Measurements from ENCODE around the gene PICK1. TPM values are rescaled to one million over a fixed set of nuclear protein-coding genes. Genes with fewer than 3 reads are reported as not detected.
A peak's percentile ranks its signal among the peaks of the same experiment; 100 is the strongest.

The PICK1 gene
- total and polyA plus RNA-seq, 2 of the 13 experiments (the other 11 are each of a cell fraction or from before 2014, with no cell fraction given), result 19.3 to 25.3 TPM

- TF ChIP-seq, protein P1, sequence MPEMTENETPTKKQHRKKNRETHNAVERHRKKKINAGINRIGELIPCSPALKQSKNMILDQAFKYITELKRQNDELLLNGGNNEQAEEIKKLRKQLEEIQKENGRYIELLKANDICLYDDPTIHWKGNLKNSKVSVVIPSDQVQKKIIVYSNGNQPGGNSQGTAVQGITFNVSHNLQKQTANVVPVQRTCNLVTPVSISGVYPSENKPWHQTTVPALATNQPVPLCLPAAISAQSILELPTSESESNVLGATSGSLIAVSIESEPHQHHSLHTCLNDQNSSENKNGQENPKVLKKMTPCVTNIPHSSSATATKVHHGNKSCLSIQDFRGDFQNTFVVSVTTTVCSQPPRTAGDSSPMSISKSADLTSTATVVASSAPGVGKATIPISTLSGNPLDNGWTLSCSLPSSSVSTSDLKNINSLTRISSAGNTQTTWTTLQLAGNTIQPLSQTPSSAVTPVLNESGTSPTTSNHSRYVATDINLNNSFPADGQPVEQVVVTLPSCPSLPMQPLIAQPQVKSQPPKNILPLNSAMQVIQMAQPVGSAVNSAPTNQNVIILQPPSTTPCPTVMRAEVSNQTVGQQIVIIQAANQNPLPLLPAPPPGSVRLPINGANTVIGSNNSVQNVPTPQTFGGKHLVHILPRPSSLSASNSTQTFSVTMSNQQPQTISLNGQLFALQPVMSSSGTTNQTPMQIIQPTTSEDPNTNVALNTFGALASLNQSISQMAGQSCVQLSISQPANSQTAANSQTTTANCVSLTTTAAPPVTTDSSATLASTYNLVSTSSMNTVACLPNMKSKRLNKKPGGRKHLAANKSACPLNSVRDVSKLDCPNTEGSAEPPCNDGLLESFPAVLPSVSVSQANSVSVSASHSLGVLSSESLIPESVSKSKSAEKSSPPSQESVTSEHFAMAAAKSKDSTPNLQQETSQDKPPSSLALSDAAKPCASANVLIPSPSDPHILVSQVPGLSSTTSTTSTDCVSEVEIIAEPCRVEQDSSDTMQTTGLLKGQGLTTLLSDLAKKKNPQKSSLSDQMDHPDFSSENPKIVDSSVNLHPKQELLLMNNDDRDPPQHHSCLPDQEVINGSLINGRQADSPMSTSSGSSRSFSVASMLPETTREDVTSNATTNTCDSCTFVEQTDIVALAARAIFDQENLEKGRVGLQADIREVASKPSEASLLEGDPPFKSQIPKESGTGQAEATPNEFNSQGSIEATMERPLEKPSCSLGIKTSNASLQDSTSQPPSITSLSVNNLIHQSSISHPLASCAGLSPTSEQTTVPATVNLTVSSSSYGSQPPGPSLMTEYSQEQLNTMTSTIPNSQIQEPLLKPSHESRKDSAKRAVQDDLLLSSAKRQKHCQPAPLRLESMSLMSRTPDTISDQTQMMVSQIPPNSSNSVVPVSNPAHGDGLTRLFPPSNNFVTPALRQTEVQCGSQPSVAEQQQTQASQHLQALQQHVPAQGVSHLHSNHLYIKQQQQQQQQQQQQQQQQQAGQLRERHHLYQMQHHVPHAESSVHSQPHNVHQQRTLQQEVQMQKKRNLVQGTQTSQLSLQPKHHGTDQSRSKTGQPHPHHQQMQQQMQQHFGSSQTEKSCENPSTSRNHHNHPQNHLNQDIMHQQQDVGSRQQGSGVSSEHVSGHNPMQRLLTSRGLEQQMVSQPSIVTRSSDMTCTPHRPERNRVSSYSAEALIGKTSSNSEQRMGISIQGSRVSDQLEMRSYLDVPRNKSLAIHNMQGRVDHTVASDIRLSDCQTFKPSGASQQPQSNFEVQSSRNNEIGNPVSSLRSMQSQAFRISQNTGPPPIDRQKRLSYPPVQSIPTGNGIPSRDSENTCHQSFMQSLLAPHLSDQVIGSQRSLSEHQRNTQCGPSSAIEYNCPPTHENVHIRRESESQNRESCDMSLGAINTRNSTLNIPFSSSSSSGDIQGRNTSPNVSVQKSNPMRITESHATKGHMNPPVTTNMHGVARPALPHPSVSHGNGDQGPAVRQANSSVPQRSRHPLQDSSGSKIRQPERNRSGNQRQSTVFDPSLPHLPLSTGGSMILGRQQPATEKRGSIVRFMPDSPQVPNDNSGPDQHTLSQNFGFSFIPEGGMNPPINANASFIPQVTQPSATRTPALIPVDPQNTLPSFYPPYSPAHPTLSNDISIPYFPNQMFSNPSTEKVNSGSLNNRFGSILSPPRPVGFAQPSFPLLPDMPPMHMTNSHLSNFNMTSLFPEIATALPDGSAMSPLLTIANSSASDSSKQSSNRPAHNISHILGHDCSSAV (CRISPR knock-in tag; IDR thresholded peaks at IDR 0.05; ENCODE audit: borderline replicate concordance), result no peak
- no peak for TF ChIP-seq KLF11 (CRISPR knock-in tag; IDR thresholded peaks at IDR 0.05)
- no peak for TF ChIP-seq NRL (CRISPR knock-in tag; IDR thresholded peaks at IDR 0.05; ENCODE audit: borderline replicate concordance)
- TF ChIP-seq SPEN (CRISPR knock-in tag; IDR thresholded peaks at IDR 0.05; ENCODE audit: low read depth), result no peak
- TF ChIP-seq ZNF383 (CRISPR knock-in tag; IDR thresholded peaks at IDR 0.05; ENCODE audit: borderline replicate concordance), result no peak
- no peak for TF ChIP-seq REPIN1 (CRISPR knock-in tag; IDR thresholded peaks at IDR 0.05; ENCODE audit: borderline replicate concordance, low read depth)
- no peak for TF ChIP-seq CCAR2 (optimal IDR thresholded peaks at IDR 0.05; ENCODE audit: low read depth, low read length)
- TF ChIP-seq PHF20 (CRISPR knock-in tag; IDR thresholded peaks at IDR 0.05), result no peak
- no peak for TF ChIP-seq EED (CRISPR knock-in tag; IDR thresholded peaks at IDR 0.05)
- TF ChIP-seq NAIF1 (CRISPR knock-in tag; IDR thresholded peaks at IDR 0.05; ENCODE audit: borderline replicate concordance), result no peak
- TF ChIP-seq ZNF629 (CRISPR knock-in tag; conservative IDR thresholded peaks at IDR 0.05), result peak; percentile 31; the same call in 1 of the 2 replicates
- no peak for TF ChIP-seq ZBTB1 (CRISPR knock-in tag; IDR thresholded peaks at IDR 0.05; ENCODE audit: borderline replicate concordance)
- peak; percentile 78 for TF ChIP-seq ESRRA (CRISPR knock-in tag; IDR thresholded peaks at IDR 0.05; ENCODE audit: low read depth)
- TF ChIP-seq CHCHD3 (CRISPR knock-in tag; IDR thresholded peaks at IDR 0.05), result no peak
- TF ChIP-seq, protein P2, sequence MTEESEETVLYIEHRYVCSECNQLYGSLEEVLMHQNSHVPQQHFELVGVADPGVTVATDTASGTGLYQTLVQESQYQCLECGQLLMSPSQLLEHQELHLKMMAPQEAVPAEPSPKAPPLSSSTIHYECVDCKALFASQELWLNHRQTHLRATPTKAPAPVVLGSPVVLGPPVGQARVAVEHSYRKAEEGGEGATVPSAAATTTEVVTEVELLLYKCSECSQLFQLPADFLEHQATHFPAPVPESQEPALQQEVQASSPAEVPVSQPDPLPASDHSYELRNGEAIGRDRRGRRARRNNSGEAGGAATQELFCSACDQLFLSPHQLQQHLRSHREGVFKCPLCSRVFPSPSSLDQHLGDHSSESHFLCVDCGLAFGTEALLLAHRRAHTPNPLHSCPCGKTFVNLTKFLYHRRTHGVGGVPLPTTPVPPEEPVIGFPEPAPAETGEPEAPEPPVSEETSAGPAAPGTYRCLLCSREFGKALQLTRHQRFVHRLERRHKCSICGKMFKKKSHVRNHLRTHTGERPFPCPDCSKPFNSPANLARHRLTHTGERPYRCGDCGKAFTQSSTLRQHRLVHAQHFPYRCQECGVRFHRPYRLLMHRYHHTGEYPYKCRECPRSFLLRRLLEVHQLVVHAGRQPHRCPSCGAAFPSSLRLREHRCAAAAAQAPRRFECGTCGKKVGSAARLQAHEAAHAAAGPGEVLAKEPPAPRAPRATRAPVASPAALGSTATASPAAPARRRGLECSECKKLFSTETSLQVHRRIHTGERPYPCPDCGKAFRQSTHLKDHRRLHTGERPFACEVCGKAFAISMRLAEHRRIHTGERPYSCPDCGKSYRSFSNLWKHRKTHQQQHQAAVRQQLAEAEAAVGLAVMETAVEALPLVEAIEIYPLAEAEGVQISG (CRISPR knock-in tag; IDR thresholded peaks at IDR 0.05), result no peak
- no peak for TF ChIP-seq KLF6 (CRISPR knock-in tag; IDR thresholded peaks at IDR 0.05)
- TF ChIP-seq ZNF713 (CRISPR knock-in tag; IDR thresholded peaks at IDR 0.05), result no peak
- TF ChIP-seq CREM (IDR thresholded peaks at IDR 0.05), result no peak
- no peak for TF ChIP-seq CREM (CRISPR knock-in tag; IDR thresholded peaks at IDR 0.05)
- no peak for TF ChIP-seq SETDB1 (CRISPR knock-in tag; IDR thresholded peaks at IDR 0.05; ENCODE audit: borderline replicate concordance)
- no peak for TF ChIP-seq ZNF510 (CRISPR knock-in tag; IDR thresholded peaks at IDR 0.05; ENCODE audit: low read depth)
Measured at GRCh38 chr22:38109371-38110001, 52.3 kb downstream of the PICK1 start (continued).

All from HepG2 (cell line).